Activated CD8-positive, alpha-beta memory T cell treated with anti-CD3 and anti-CD28 coated beads, Interleukin-2, amount 50 U/mL, for 4 hours (primary cell): ENCODE measurements around the gene SLC35A1.
"Not testable (repeated sequence)": the region's sequence is repeated elsewhere in the genome, so short reads cannot be mapped to it uniquely, and the experiment has no call there.

ENCODE experiments used
- DNase-seq: peaks from one replicate; pipeline ENCODE4 v3.0.0-alpha.2; 2020

Gene SLC35A1, protein sequence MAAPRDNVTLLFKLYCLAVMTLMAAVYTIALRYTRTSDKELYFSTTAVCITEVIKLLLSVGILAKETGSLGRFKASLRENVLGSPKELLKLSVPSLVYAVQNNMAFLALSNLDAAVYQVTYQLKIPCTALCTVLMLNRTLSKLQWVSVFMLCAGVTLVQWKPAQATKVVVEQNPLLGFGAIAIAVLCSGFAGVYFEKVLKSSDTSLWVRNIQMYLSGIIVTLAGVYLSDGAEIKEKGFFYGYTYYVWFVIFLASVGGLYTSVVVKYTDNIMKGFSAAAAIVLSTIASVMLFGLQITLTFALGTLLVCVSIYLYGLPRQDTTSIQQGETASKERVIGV

GRCh38 chr6:87472525-87473418 is at the start of gene SLC35A1:
TSS of gene SLC35A1 (plus strand) at chr6:87472974. CDS start at chr6:87473004, 30 bp downstream.
- DNase-seq: peak; percentile 88

GRCh38 chr6:87426789-87427188 is 46.0 kb upstream of the SLC35A1 start:
- DNase-seq: no peak

GRCh38 chr6:87430499-87430898 is 42.3 kb upstream of the SLC35A1 start:
- DNase-seq: no peak

DNA sequence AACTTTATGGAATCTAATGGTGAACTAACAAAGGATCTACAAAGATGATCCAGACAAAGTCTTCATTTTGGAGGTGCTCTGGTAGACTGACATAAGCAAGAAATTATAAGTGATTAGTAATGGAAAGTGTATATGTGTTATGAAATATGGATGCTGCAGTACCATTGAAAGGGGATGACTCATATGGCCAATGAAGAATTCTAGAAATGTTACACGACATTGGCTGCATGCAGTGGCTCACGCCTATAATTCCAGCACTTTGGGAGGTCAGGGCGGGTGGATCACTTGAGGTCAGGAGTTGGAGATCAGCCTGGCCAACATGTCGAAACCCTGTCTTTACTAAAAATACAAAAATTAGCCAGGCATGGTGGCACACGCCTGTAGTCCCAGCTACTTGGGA is 41.5 kb upstream of the SLC35A1 start:
- no peak for DNase-seq

GRCh38 chr6:87436435-87436834 is 36.3 kb upstream of the SLC35A1 start:
- peak; percentile 26 for DNase-seq

GRCh38 chr6:87441711-87442110 is 31.1 kb upstream of the SLC35A1 start:
- no peak for DNase-seq

- DNase-seq: no peak
Measured at GRCh38 chr6:87444362-87444761, 28.4 kb upstream of the SLC35A1 start.

GRCh38 chr6:87465051-87465450 is 7.7 kb upstream of the SLC35A1 start:
- no peak for DNase-seq

DNA sequence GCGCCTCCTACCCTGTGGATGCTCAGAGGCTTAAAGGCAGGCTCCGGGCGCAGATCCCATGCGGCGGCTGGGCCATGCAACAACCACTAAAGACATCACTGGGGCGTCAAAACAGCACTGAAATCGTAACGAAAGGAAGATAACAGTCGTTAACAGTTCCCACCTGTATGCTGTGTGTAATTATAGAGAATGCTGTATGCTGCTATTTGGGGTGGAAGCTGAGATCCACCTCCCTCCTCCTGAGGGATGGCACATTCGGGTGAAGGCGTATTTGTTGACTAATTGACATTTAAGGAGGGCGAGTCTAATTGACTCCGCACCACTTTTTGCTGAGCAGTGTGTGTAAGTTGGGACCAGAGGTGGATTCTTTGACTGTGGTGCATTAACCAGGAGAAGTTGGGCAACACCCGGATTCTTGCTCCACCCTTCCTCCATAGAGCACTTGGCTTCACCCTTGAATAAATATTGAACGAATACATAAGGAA is 687 bp downstream of the SLC35A1 start:
- no peak for DNase-seq

GRCh38 chr6:87481931-87482330 is 9.2 kb downstream of the SLC35A1 start:
- no peak for DNase-seq

DNA sequence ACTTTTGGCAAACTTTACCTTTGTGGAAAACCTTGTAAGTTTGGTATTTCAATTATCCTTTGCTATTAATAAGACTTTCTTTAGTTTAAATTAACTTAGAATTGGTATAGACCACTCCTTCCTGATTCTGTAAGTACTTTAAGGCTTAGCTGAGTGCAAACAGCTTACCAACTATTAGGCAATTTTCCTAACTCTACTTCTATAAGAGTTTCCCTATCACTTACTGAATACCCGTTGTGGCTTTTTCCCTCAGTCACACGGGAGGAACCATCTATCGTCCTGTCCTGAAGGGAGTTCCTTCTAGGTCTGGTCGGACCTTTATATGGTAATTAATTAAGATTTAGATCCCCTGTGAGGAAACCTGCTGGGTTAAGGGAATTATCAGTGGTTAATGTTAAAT is 9.6 kb downstream of the SLC35A1 start:
- DNase-seq: no peak

DNA sequence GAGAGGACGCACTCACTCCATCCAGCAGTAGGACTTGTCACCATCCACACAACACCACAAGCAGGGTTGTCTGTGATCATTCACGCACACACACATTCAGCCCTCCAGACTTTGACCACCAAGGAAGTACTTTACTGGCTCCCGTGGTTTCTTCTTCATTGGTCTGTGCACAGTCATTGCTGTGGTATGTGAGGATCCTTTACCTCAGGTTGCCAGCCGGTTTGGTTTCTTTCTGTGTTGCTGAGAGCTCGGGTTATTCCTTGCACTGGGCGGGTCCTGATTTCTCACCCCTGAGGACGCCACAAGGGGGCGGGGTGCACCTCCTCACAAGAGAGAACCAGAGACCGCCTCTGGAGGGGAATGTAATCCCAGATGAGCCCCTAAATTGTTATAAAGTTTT is 11.2 kb downstream of the SLC35A1 start:
- no peak for DNase-seq

GRCh38 chr6:87484491-87484890 is 11.7 kb downstream of the SLC35A1 start:
- DNase-seq: no peak

DNA sequence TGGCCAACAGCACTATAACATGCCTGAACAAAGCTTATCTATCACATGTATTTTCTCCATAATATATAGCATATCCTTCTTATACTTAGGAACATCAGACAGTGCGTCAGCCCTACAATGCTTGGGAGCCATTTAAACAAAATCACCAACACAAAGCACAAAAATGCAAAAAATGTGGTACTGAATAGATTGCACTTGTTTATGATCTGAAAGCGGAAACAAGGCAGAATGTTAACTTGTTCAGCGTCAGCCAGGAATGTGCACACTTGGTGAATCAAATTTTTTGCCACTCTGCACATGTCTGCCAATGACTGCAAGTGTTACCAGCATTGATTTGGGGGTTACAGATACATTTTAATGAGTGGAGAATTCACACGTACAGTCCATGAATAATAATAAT is 14.8 kb downstream of the SLC35A1 start:
- DNase-seq: no peak

GRCh38 chr6:87489326-87489725 is 16.6 kb downstream of the SLC35A1 start:
- DNase-seq: not testable (repeated sequence)

GRCh38 chr6:87494761-87495422 is 22.1 kb downstream of the SLC35A1 start:
- DNase-seq: no peak

DNA sequence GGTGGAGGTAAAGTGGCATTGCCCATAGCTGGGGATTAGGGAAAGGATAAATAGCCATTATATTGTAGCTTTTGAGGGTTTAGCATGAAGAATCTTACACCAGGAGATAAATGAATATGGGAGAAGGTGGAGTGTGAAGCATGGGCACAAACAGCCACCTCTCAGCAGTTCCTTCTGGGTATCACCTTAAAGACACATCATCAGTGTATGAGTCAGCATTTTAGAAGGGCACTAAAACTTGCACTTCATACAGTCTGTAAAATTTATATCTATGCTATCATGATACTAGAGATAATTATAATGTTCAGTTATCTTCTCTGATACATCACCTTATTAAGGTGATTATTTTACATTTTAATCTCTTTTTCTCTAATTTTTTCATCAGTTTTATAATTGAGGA is 25.3 kb downstream of the SLC35A1 start:
- no peak for DNase-seq

- no peak for DNase-seq
Measured at GRCh38 chr6:87501809-87502572, 29.2 kb downstream of the SLC35A1 start.

GRCh38 chr6:87504441-87504840 is 31.7 kb downstream of the SLC35A1 start:
- DNase-seq: no peak

DNA sequence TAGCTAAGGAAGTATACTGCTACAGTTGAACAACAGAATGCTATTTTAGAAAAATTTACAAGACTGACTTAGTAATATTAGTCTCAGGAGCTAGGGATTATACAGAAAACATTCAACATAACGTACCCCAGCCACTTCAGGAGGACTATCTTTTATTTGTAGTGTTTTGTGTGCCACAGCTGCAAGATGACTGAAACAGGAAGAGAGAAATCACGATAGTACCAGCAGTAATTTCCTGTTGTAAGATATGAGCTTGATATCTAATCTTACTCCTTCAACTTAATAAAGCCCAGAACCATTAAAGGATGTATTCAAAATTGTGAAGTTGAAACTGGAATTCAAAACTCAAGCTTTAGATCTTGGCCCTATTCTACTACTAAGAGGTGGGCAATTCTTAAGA is 42.1 kb downstream of the SLC35A1 start:
- no peak for DNase-seq

DNA sequence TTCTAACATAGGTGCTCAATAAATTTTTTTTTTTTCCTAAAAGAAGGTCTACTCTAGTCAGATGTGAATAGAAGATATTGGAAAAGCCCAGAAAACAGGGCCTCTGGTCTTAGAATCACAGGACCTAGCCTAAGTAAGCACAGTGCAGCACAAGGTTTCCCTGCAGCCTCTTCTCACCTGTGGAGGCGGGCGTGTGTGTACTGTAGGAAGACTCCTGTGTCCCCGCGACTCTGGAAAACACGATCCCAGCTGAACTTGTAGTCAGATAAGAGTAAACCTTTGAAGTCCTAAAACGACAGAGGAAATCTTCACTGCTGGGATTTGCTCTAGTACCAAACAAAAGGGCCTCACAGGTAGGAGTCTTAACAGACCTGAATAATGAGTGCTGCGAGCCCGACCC is 45.7 kb downstream of the SLC35A1 start:
- DNase-seq: no peak

GRCh38 chr6:87522686-87523085 is 49.9 kb downstream of the SLC35A1 start:
- DNase-seq: no peak

DNA sequence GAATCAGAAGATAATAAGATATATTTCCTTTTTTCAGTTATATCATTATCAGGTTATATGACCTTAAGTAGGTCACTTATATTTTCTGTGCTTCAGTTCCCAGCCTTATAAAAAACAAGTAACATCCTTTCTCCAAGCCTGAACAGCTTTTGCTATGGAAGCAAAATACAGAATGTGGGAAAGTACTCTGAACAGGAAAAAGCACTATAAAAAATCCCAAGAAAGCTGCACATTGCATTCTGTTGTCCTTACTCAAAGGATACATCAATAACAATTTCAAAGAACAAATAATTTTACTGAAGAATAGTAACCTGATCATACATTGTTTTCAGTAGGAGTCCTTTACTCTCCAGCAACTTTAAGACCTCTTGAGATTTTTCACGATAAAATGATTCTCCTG is 56.4 kb downstream of the SLC35A1 start:
- DNase-seq: no peak
